Endometrial microvascular endothelial cells (primary cell): ENCODE results near the gene PLIN4. TPM values are rescaled to one million over a fixed set of nuclear protein-coding genes. Genes with fewer than 3 reads are reported as not detected.
"Not testable (repeated sequence)": the region's sequence is repeated elsewhere in the genome, so short reads cannot be mapped to it uniquely, and the experiment has no call there.

Experiments used
- in situ Hi-C: cut with HindIII; loops from 2 replicates; pipeline ENCODE4 v1.10.0; 2017; ENCODE audit warnings: low sequenced_read_pairs, low pct_unique_long_range_greater_than_20kb; ENCODE audit errors: inconsistent ontology term
- total RNA-seq: library from RNA; depleted of rRNA; stranded (reverse); fragments of >200 nt; gene quantifications from one replicate; pipeline ENCODE4 v1.2.3, GENCODE V29; 2015; ENCODE audit errors: inconsistent ontology term

Gene PLIN4
- total RNA-seq, 1 donor from 2014 or later, result not detected

- in situ Hi-C loops, result no loop called here
Measured at GRCh38 chr19:4547303-4548237, 29.3 kb upstream of the PLIN4 start.

GRCh38 chr19:4543842-4544647 lies 25.8 kb upstream of the PLIN4 start:
- in situ Hi-C loops, result no loop called here

GRCh38 chr19:4542896-4543841 lies 24.9 kb upstream of the PLIN4 start:
- in situ Hi-C loops, result no loop called here

- in situ Hi-C loops, result not testable (repeated sequence)
Measured at GRCh38 chr19:4541806-4542145, 23.5 kb upstream of the PLIN4 start.

GRCh38 chr19:4541114-4541805 lies 23.0 kb upstream of the PLIN4 start:
- in situ Hi-C loops, result no loop called here

- in situ Hi-C loops, result no loop called here
Measured at GRCh38 chr19:4539693-4540581, 21.7 kb upstream of the PLIN4 start, which contains the start of gene LRG1. TSS of gene LRG1 (minus strand) at chr19:4540036. CDS start at chr19:4540013, 23 bp downstream.

- in situ Hi-C loops, result no loop called here
Measured at GRCh38 chr19:4539169-4539692, 20.9 kb upstream of the PLIN4 start.

GRCh38 chr19:4538601-4538954 lies 20.3 kb upstream of the PLIN4 start:
- in situ Hi-C loops, result no loop called here

GRCh38 chr19:4537953-4538600 lies 19.8 kb upstream of the PLIN4 start:
- in situ Hi-C loops, result no loop called here

GRCh38 chr19:4536798-4537197 lies 18.5 kb upstream of the PLIN4 start:
- in situ Hi-C loops, result no loop called here

GRCh38 chr19:4534836-4535658 lies 16.8 kb upstream of the PLIN4 start, which contains the start of gene PLIN5:
TSS of gene PLIN5 (minus strand) at chr19:4535224. CDS start at chr19:4534074, 1,150 bp downstream.
- in situ Hi-C loops, result no loop called here

- in situ Hi-C loops, result no loop called here
Measured at GRCh38 chr19:4533835-4534424, 15.6 kb upstream of the PLIN4 start.

GRCh38 chr19:4533334-4533733 lies 15.0 kb upstream of the PLIN4 start:
- in situ Hi-C loops, result no loop called here

GRCh38 chr19:4531562-4532165 lies 13.4 kb upstream of the PLIN4 start:
- in situ Hi-C loops, result no loop called here

- in situ Hi-C loops, result no loop called here
Measured at GRCh38 chr19:4529924-4530522, 11.7 kb upstream of the PLIN4 start.
